B cell (primary cell): Measurements from ENCODE around the gene NEURL2. TPM values are rescaled to one million over a fixed set of nuclear protein-coding genes. Genes with fewer than 3 reads are reported as not detected.

Experiments
- ATAC-seq: fragments of 200-7000 bp; cut with Tn5 transposase; one replicate; pipeline ENCODE4 v1.10.0; 2021; ENCODE audit warnings: low read depth, mild to moderate bottlenecking, moderate number of reproducible peaks, moderate library complexity
- CTCF ChIA-PET: fragments of 350-600 bp; sonication (Branson Sonifier 250); formaldehyde crosslinking; loops from one replicate; lab custom pipeline; 2021; ENCODE audit warnings: antibody characterized with exemption, inconsistent platforms; lab: Charles Lee
- POLR2A ChIA-PET: fragments of 350-600 bp; sonication (Branson Sonifier 250); formaldehyde crosslinking; loops from one replicate; lab custom pipeline; 2021; ENCODE audit warnings: antibody characterized with exemption; lab: Charles Lee
- DNase-seq: peaks from one replicate; pipeline ENCODE4 v3.0.0; 2013
- H2AFZ ChIP-seq: 2 replicates; pipeline ENCODE4 v1.6.1; 2012; ENCODE audit warnings: mild to moderate bottlenecking, low read depth, low read length; ENCODE audit not compliant: insufficient read depth, poor library complexity, severe bottlenecking
- H3K27ac ChIP-seq, 2 donors: 1 replicate in 1 of 2; 2 replicates in 1 of 2; pipeline ENCODE4 v1.5.1; 2012 to 2013; ENCODE audit warnings: low read length in 2 of 2, mild to moderate bottlenecking in 2 of 2, moderate library complexity in 1 of 2
- H3K27me3 ChIP-seq, 4 experiments: fragments of 200-600 bp in 1 of 4; sonication (generic) in 1 of 4; replicated peaks in 1 of 4; 1 replicate in 2 of 4; 2 replicates in 2 of 4; pipeline versions ENCODE4 v1.6.1 to v1.7.0; 2013 to 2016; ENCODE audit warnings: low read length in 3 of 4, mild to moderate bottlenecking in 2 of 4, mixed read lengths in 1 of 4, moderate library complexity in 1 of 4; ENCODE audit not compliant: insufficient read depth in 4 of 4, control insufficient read depth in 3 of 4; ENCODE audit errors: control extremely low read depth in 1 of 4
- H3K36me3 ChIP-seq, 2 experiments: replicated peaks in 1 of 2; 1 replicate in 1 of 2; 2 replicates in 1 of 2; pipeline versions ENCODE4 v1.6.1 to v1.7.1; 2013; ENCODE audit warnings: low read length in 1 of 2; ENCODE audit not compliant: insufficient read depth in 2 of 2, control insufficient read depth in 1 of 2; ENCODE audit errors: control extremely low read depth in 1 of 2, extremely low read depth in 1 of 2
- H3K4me1 ChIP-seq, 2 donors: fragments of 200-600 bp in 1 of 2; sonication (generic) in 1 of 2; 1 replicate in 1 of 2; 2 replicates in 1 of 2; pipeline versions ENCODE4 v1.5.1 to v1.6.1; 2013 to 2017; ENCODE audit warnings: low read length in 2 of 2; ENCODE audit not compliant: control insufficient read depth in 2 of 2, insufficient read depth in 2 of 2
- H3K4me2 ChIP-seq: replicated peaks from 2 replicates; pipeline ENCODE3; 2012; ENCODE audit warnings: mild to moderate bottlenecking, low read depth, low read length; ENCODE audit not compliant: poor library complexity, severe bottlenecking
- H3K4me3 ChIP-seq, 5 experiments: fragments of 200-600 bp in 1 of 5; sonication (generic) in 1 of 5; 1 replicate in 3 of 5; 2 replicates in 2 of 5; pipeline versions ENCODE4 v1.5.1 to v1.7.0; 2011 to 2016; ENCODE audit warnings: low read length in 4 of 5, mild to moderate bottlenecking in 4 of 5, low read depth in 2 of 5, control low read depth in 1 of 5, moderate library complexity in 1 of 5; ENCODE audit not compliant: insufficient read depth in 1 of 5; ENCODE audit errors: control extremely low read depth in 1 of 5, extremely low read depth in 1 of 5
- H3K79me2 ChIP-seq: fragments of 200-600 bp; sonication (generic); one replicate; pipeline ENCODE4 v1.6.0; 2016; ENCODE audit warnings: low read length; ENCODE audit not compliant: control insufficient read depth, insufficient read depth
- H3K9ac ChIP-seq: fragments of 200-600 bp; sonication (generic); 2 replicates; pipeline ENCODE4 v1.6.1; 2017; ENCODE audit warnings: mild to moderate bottlenecking, low read length, moderate library complexity
- H3K9me3 ChIP-seq, 3 donors: one replicate each; pipeline versions ENCODE4 v1.6.1 to v1.7.1; 2013; ENCODE audit warnings: low read length in 2 of 3; ENCODE audit not compliant: control insufficient read depth in 2 of 3, insufficient read depth in 1 of 3; ENCODE audit errors: control extremely low read depth in 1 of 3
- H4K20me1 ChIP-seq: 2 replicates; pipeline ENCODE4 v1.6.0; 2012; ENCODE audit warnings: mild to moderate bottlenecking, low read length; ENCODE audit not compliant: insufficient read depth, control insufficient read depth, poor library complexity, severe bottlenecking
- H3K27ac Mint-ChIP-seq: one replicate; pipeline ENCODE4 v1.8.0; 2021; ENCODE audit warnings: mixed read lengths
- H3K27me3 Mint-ChIP-seq: one replicate; pipeline ENCODE4 v1.8.0; 2021; ENCODE audit warnings: mixed read lengths
- H3K4me1 Mint-ChIP-seq: one replicate; pipeline ENCODE4 v1.8.0; 2021; ENCODE audit warnings: mixed read lengths
- H3K4me3 Mint-ChIP-seq: one replicate; pipeline ENCODE4 v1.8.0; 2021; ENCODE audit warnings: mixed read lengths
- H3K9me3 Mint-ChIP-seq: one replicate; pipeline ENCODE4 v1.8.0; 2022; ENCODE audit warnings: mixed read lengths; ENCODE audit not compliant: insufficient read depth
- EZH2 ChIP-seq: IDR thresholded peaks from 2 replicates; pipeline ENCODE4 v1.6.1; 2012; ENCODE audit warnings: borderline replicate concordance, low read depth, mild to moderate bottlenecking, moderate library complexity, low read length; ENCODE audit not compliant: insufficient read depth, poor library complexity, severe bottlenecking
- WGBS: methylation state at CpG from one replicate; pipeline ENCODE4 v1.1.5; 2013; ENCODE audit warnings: missing lambda C conversion rate; ENCODE audit not compliant: insufficient coverage; 5-methylcytosine and 5-hydroxymethylcytosine counted together
- intact Hi-C: fragments of 100-400 bp; cut with micrococcal nuclease; formaldehyde crosslinking; loops from one replicate; pipeline ENCODE4 v1.10.0; 2022
- polyA plus RNA-seq: library from polyadenylated mRNA; depleted of rRNA; stranded (reverse); fragments of >200 nt; gene quantifications from 2 replicates; pipeline ENCODE4 v1.2.3, GENCODE V29; 2012
- total RNA-seq, 2 donors: library from RNA; stranded (reverse); fragments of 120-200 nt in 1 of 2; gene quantifications; 1 replicate in 1 of 2; 2 replicates in 1 of 2; pipeline versions ENCODE4 v1.2.3 to v1.2.4, GENCODE V29; 2013 to 2022
- TF ChIP-seq, protein P1 (sequence below): fragments of 200-600 bp; IDR thresholded peaks from one replicate; pipeline ENCODE4 v1.8.0; 2022; ENCODE audit warnings: antibody characterized with exemption, mild to moderate bottlenecking

Gene NEURL2
- total and polyA plus RNA-seq, 2 donors (not counting 1 experiment from before 2014, with no cell fraction given): 3.3 to 5.4 TPM

DNA sequence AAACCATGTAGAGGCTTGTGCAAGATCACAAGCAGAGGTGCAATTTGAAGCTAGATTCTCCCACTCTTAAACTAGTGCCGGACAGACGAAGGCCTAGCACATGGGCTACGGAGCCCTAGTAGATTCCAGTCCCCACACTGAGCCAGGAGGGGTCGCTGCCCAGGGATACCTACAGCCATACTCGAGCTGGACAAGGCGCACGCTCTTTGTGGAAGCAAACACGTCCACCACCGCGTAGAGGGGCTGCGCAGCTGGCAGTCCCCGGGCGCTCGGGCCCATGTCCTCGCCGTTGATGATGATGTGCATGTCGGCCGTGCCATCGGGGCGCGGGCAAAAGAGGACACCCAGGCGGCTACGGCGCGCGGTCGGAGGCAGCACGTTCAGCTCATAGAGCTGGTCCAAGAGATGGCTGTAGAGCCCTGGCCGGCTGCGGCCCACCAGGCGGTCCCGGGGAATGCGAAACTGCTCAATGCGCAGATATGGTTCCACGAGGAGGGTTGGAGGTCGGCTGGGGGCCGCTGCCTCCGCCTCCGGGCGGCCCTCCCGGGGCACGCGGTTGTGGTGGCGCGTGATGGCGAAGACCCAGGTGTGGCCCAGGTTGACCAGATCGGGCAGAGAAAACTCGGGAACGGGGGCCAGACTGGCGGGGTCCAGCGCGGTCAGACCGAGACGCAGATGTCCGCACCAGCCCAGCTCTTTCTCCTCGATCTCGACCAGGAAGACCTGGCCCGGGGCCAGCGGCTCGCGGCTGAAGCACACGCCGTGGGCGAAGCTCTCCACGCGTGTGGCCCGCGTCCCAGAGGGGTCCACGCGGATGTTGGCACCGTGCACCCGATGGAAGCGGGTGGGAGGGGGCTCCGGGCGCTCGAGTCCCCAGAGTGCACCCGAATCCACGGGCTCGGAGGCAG is 677 bp downstream of the NEURL2 start:
- H4K20me1 ChIP-seq: no peaks in the 10 kb centered on the region
- peak overlapping the region; percentile 51 to 80 for H3K27ac ChIP-seq
- H3K9ac ChIP-seq: peak overlapping the region; percentile 85
- H3K4me3 Mint-ChIP-seq: peak overlapping the region; percentile 97
- H3K9me3 Mint-ChIP-seq: no peaks in the 10 kb centered on the region
- ATAC-seq: peak; percentile 35
- CTCF ChIA-PET: interaction anchor here (0.7 to 3.2 kb wide), 12 partner anchors 9 to 91 kb away, joined by 3 to 24 read pairs (median 6); partner anchors contain the start of gene ZSWIM1
- H3K4me1 ChIP-seq: peaks cover 24 to 29% of the 10 kb centered on the region in 2 donors
- intact Hi-C loops: loop anchor here (2.0 kb wide), 3 partner anchors 72 to 100 kb away; partner anchors contain the start of genes DNTTIP1 and WFDC3
- no peaks in the 10 kb centered on the region for H3K9me3 ChIP-seq
- no peaks in the 10 kb centered on the region for H3K27me3 ChIP-seq
- H3K4me1 Mint-ChIP-seq: peaks cover 31% of the 10 kb centered on the region
- 5% methylated on average over 79 of the region's 79 CpGs for WGBS
- H3K4me3 ChIP-seq: peak overlapping the region; percentile 22 to 95 (median 78)
- DNase-seq: peak; percentile 70
- H3K27ac Mint-ChIP-seq: peak overlapping the region; percentile 96
- POLR2A ChIA-PET: interaction anchor here (0.5 to 5.3 kb wide), 10 partner anchors 9 to 483 kb away, joined by 3 to 41 read pairs (median 6); partner anchors contain the start of genes ACOT8, PCIF1, ZNF335 and ZSWIM1
- H3K79me2 ChIP-seq: peaks cover 7% of the 10 kb centered on the region
- H3K36me3 ChIP-seq: peaks cover 0 to 24% of the 10 kb centered on the region in 2 experiments
- H2AFZ ChIP-seq: peak overlapping the region; percentile 93
- no peaks in the 10 kb centered on the region for H3K27me3 Mint-ChIP-seq
- H3K4me2 ChIP-seq: peak overlapping the region; percentile 99
- TF ChIP-seq EZH2: no peak
- TF ChIP-seq, protein P1, sequence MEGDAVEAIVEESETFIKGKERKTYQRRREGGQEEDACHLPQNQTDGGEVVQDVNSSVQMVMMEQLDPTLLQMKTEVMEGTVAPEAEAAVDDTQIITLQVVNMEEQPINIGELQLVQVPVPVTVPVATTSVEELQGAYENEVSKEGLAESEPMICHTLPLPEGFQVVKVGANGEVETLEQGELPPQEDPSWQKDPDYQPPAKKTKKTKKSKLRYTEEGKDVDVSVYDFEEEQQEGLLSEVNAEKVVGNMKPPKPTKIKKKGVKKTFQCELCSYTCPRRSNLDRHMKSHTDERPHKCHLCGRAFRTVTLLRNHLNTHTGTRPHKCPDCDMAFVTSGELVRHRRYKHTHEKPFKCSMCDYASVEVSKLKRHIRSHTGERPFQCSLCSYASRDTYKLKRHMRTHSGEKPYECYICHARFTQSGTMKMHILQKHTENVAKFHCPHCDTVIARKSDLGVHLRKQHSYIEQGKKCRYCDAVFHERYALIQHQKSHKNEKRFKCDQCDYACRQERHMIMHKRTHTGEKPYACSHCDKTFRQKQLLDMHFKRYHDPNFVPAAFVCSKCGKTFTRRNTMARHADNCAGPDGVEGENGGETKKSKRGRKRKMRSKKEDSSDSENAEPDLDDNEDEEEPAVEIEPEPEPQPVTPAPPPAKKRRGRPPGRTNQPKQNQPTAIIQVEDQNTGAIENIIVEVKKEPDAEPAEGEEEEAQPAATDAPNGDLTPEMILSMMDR: peak; percentile 46
